Mesodermal cell (in vitro differentiated cells): Measurements from ENCODE around the gene CA11.

Source experiments
- H3K27ac ChIP-seq: 2 replicates; pipeline ENCODE4 v1.7.0; 2013; ENCODE audit warnings: mild to moderate bottlenecking, low read depth, low read length, moderate library complexity; ENCODE audit not compliant: severe bottlenecking
- H3K36me3 ChIP-seq: 2 replicates; pipeline ENCODE4 v1.7.1; 2013; ENCODE audit warnings: mild to moderate bottlenecking, low read length, moderate library complexity; ENCODE audit not compliant: control insufficient read depth, insufficient read depth
- H3K4me1 ChIP-seq: one replicate; pipeline ENCODE4 v1.7.1; 2013; ENCODE audit warnings: mild to moderate bottlenecking, low read length; ENCODE audit not compliant: insufficient read depth, control insufficient read depth, poor library complexity, severe bottlenecking
- H3K4me3 ChIP-seq: 2 replicates; pipeline ENCODE4 v1.7.0; 2013; ENCODE audit warnings: low read length, control low read depth, mild to moderate bottlenecking; ENCODE audit not compliant: insufficient read depth, poor library complexity, severe bottlenecking; ENCODE audit errors: extremely low read depth
- H3K9me3 ChIP-seq: 2 replicates; pipeline ENCODE4 v1.7.1; 2013; ENCODE audit warnings: mild to moderate bottlenecking, low read length, moderate library complexity; ENCODE audit not compliant: control insufficient read depth
- WGBS, 2 experiments: methylation state at CpG; one replicate each; pipeline ENCODE4 v1.1.5; 2013; ENCODE audit warnings: missing lambda C conversion rate in 2 of 2; ENCODE audit not compliant: insufficient coverage in 2 of 2; 5-methylcytosine and 5-hydroxymethylcytosine counted together

CA11 gene

GRCh38 chr19:48596679-48597465 lies 49.1 kb downstream of the CA11 start:
- H3K27ac ChIP-seq, result no peak overlapping the region
- H3K4me1 ChIP-seq, result no peaks in the 10 kb centered on the region
- WGBS, 2 experiments, result 90 to 93% methylated on average over 28 to 38 of the region's 39 CpGs

GRCh38 chr19:48596237-48596636 lies 49.8 kb downstream of the CA11 start:
- Histone ChIP-seq H3K4me1 (no peaks in the 10 kb centered on the region), H3K36me3 (no peaks in the 10 kb centered on the region), H3K9me3 (no peaks in the 10 kb centered on the region), H3K4me3 (no peak overlapping the region), H3K27ac (no peak overlapping the region)
- 89 to 94% methylated on average over 2 of the region's 4 CpGs for WGBS, 2 experiments

More at GRCh38 chr19:48596679-48597465, 49.1 kb downstream of the CA11 start:
- Histone ChIP-seq H3K9me3 (no peaks in the 10 kb centered on the region), H3K4me3 (no peak overlapping the region), H3K36me3 (no peaks in the 10 kb centered on the region)

GRCh38 chr19:48595833-48596232 lies 50.2 kb downstream of the CA11 start:
- H3K27ac ChIP-seq, result no peak overlapping the region
- 85 to 90% methylated on average over 5 to 6 of the region's 6 CpGs for WGBS, 2 experiments
- no peaks in the 10 kb centered on the region for H3K9me3 ChIP-seq
- no peaks in the 10 kb centered on the region for H3K4me1 ChIP-seq
- no peak overlapping the region for H3K4me3 ChIP-seq
- no peaks in the 10 kb centered on the region for H3K36me3 ChIP-seq

- WGBS, 2 experiments, result 89 to 91% methylated on average over 7 to 9 of the region's 9 CpGs
- Histone ChIP-seq H3K9me3 (no peaks in the 10 kb centered on the region), H3K4me3 (no peak overlapping the region), H3K4me1 (no peaks in the 10 kb centered on the region), H3K27ac (no peak overlapping the region), H3K36me3 (no peaks in the 10 kb centered on the region)
Measured at GRCh38 chr19:48595171-48595570, 50.8 kb downstream of the CA11 start.

GRCh38 chr19:48591021-48591420 lies 55.0 kb downstream of the CA11 start:
- H3K36me3 ChIP-seq, result no peaks in the 10 kb centered on the region
- H3K9me3 ChIP-seq, result no peaks in the 10 kb centered on the region
- 84% methylated on average over 4 to 5 of the region's 5 CpGs for WGBS, 2 experiments
- no peaks in the 10 kb centered on the region for H3K4me1 ChIP-seq
- H3K4me3 ChIP-seq, result no peak overlapping the region
- H3K27ac ChIP-seq, result no peak overlapping the region

- 6 to 7% methylated on average over 30 to 35 of the region's 36 CpGs for WGBS, 2 experiments
- no peaks in the 10 kb centered on the region for H3K36me3 ChIP-seq
- H3K9me3 ChIP-seq, result no peaks in the 10 kb centered on the region
- H3K4me3 ChIP-seq, result no peak overlapping the region
- no peak overlapping the region for H3K27ac ChIP-seq
- H3K4me1 ChIP-seq, result no peaks in the 10 kb centered on the region
Measured at GRCh38 chr19:48588670-48589401, 57.2 kb downstream of the CA11 start.
